SK-N-SH (cell line): Measurements from ENCODE around the gene NRN1L. TPM values are rescaled to one million over a fixed set of nuclear protein-coding genes. Genes with fewer than 3 reads are reported as not detected.

Source experiments
- CTCF ChIA-PET: fragments of 300-600, 350-600 bp; formaldehyde crosslinking; extraction: SDS; loops from one replicate; lab custom pipeline; 2021; lab: Yijun Ruan, JAX
- POLR2A ChIA-PET: fragments of 350-600 bp; sonication (Branson Sonifier 250); formaldehyde crosslinking; extraction: SDS; loops from one replicate; lab custom pipeline; 2020; ENCODE audit warnings: antibody characterized with exemption, inconsistent platforms; lab: Yijun Ruan, JAX
- DNase-seq: peaks from one replicate; pipeline ENCODE4 v3.0.0; 2012
- H2AFZ ChIP-seq: fragments of 200-600 bp; sonication (generic); 2 replicates; pipeline ENCODE4 v1.8.1; 2016; ENCODE audit warnings: antibody characterized with exemption, mild to moderate bottlenecking, low read depth
- H3F3A ChIP-seq: fragments of 200-600 bp; sonication (generic); replicated peaks from 2 replicates; pipeline ENCODE3; 2016; ENCODE audit warnings: antibody characterized with exemption, mild to moderate bottlenecking; ENCODE audit not compliant: insufficient read depth
- H3K27ac ChIP-seq, 2 experiments: fragments of 200-500 bp in 1 of 2; fragments of 200-600 bp in 1 of 2; sonication (Bioruptor generic) in 1 of 2; sonication (generic), shearing (Covaris generic) in 1 of 2; 2 replicates each; pipeline versions ENCODE4 v1.5.1 to v1.6.1; 2014 to 2016; ENCODE audit warnings: low read depth in 2 of 2, inconsistent platforms in 1 of 2, low read length in 1 of 2, mild to moderate bottlenecking in 1 of 2, mixed read lengths in 1 of 2
- H3K27me3 ChIP-seq: fragments of 200-600 bp; sonication (generic), shearing (Covaris generic); 2 replicates; pipeline ENCODE4 v1.6.1; 2016; ENCODE audit warnings: mixed run types; ENCODE audit not compliant: insufficient read depth
- H3K36me3 ChIP-seq, 2 experiments: fragments of 200-500 bp in 1 of 2; fragments of 200-600 bp in 1 of 2; sonication (Bioruptor generic) in 1 of 2; sonication (generic) in 1 of 2; replicated peaks in 1 of 2; 2 replicates each; pipeline versions ENCODE3 to v1.5.1; 2014 to 2016; ENCODE audit warnings: low read length in 1 of 2, mild to moderate bottlenecking in 1 of 2; ENCODE audit not compliant: insufficient read depth in 2 of 2, control insufficient read depth in 1 of 2
- H3K4me1 ChIP-seq, 2 experiments: fragments of 200-500 bp in 1 of 2; fragments of 200-600 bp in 1 of 2; sonication (Bioruptor generic) in 1 of 2; sonication (generic), shearing (Covaris generic) in 1 of 2; 2 replicates each; pipeline versions ENCODE4 v1.5.1 to v1.6.1; 2014 to 2016; ENCODE audit warnings: low read depth in 1 of 2, low read length in 1 of 2, mixed run types in 1 of 2; ENCODE audit not compliant: insufficient read depth in 2 of 2, control insufficient read depth in 1 of 2
- H3K4me2 ChIP-seq: fragments of 200-600 bp; sonication (generic), shearing (Covaris generic); 2 replicates; pipeline ENCODE4 v1.6.1; 2017; ENCODE audit warnings: mixed run types
- H3K4me3 ChIP-seq, 2 experiments: fragments of 200-500 bp in 1 of 2; fragments of 200-600 bp in 1 of 2; sonication (Bioruptor generic) in 1 of 2; sonication (generic), shearing (Covaris generic) in 1 of 2; 2 replicates each; pipeline versions ENCODE4 v1.5.1 to v1.8.1; 2014 to 2016; ENCODE audit warnings: low read depth in 2 of 2, inconsistent platforms in 1 of 2, low read length in 1 of 2, mild to moderate bottlenecking in 1 of 2, mixed read lengths in 1 of 2, moderate library complexity in 1 of 2
- H3K79me2 ChIP-seq: fragments of 200-600 bp; sonication (generic); 2 replicates; pipeline ENCODE4 v1.8.1; 2017; ENCODE audit warnings: mild to moderate bottlenecking; ENCODE audit not compliant: insufficient read depth
- H3K9ac ChIP-seq: fragments of 200-600 bp; sonication (generic); 2 replicates; pipeline ENCODE4 v1.6.1; 2017; ENCODE audit warnings: mixed run types
- H3K9me2 ChIP-seq: fragments of 200-600 bp; sonication (generic); 2 replicates; pipeline ENCODE4 v1.6.1; 2017; ENCODE audit warnings: mixed run types
- H3K9me3 ChIP-seq: fragments of 200-600 bp; sonication (generic); 2 replicates; pipeline ENCODE4 v1.6.1; 2017; ENCODE audit warnings: mixed run types, mild to moderate bottlenecking, moderate library complexity
- H4K20me1 ChIP-seq: fragments of 200-600 bp; sonication (generic); 2 replicates; pipeline ENCODE4 v1.6.1; 2017; ENCODE audit warnings: mild to moderate bottlenecking, mixed run types; ENCODE audit not compliant: insufficient read depth
- CHD2 ChIP-seq: fragments of 150-350 bp; IDR thresholded peaks from 2 replicates; pipeline ENCODE4 v1.6.1; 2018; ENCODE audit warnings: low read length; ENCODE audit not compliant: partially characterized antibody
- ELF1 ChIP-seq: IDR thresholded peaks from 2 replicates; pipeline ENCODE4 v1.4.0; 2012
- EZH2phosphoT487 ChIP-seq: fragments of 200-600 bp; sonication (generic); IDR thresholded peaks from 2 replicates; pipeline ENCODE4 v1.6.1; 2017; ENCODE audit warnings: low read depth, mixed run types, mild to moderate bottlenecking, antibody characterized with exemption, moderate library complexity, borderline replicate concordance
- FOXJ3 ChIP-seq: sonication (generic); formaldehyde crosslinking; IDR thresholded peaks from 2 replicates; pipeline ENCODE4 v1.5.1; 2020; ENCODE audit warnings: mild to moderate bottlenecking, missing genetic modification reagents
- FOXM1 ChIP-seq: IDR thresholded peaks from 2 replicates; pipeline ENCODE4 v1.4.0; 2012; ENCODE audit warnings: low read depth, mild to moderate bottlenecking
- GATA2 ChIP-seq: sonication (generic); formaldehyde crosslinking; IDR thresholded peaks from 2 replicates; pipeline ENCODE4 v1.5.0; 2020; ENCODE audit warnings: mild to moderate bottlenecking, missing genetic modification reagents
- IRF3 ChIP-seq: fragments of 150-350 bp; IDR thresholded peaks from 2 replicates; pipeline ENCODE4 v1.6.1; 2016; ENCODE audit warnings: mild to moderate bottlenecking, low read depth, low read length
- JUND ChIP-seq: IDR thresholded peaks from 2 replicates; pipeline ENCODE4 v1.4.0; 2012
- MAX ChIP-seq: IDR thresholded peaks from 2 replicates; pipeline ENCODE4 v1.4.0; 2012; ENCODE audit warnings: low read depth
- MXI1 ChIP-seq: IDR thresholded peaks from 2 replicates; pipeline ENCODE4 v1.6.1; 2012; ENCODE audit warnings: mild to moderate bottlenecking, low read depth, low read length, improper control_type of control experiment
- NFIC ChIP-seq: IDR thresholded peaks from 2 replicates; pipeline ENCODE4 v1.4.0; 2012; ENCODE audit warnings: borderline replicate concordance
- PBX3 ChIP-seq: IDR thresholded peaks from 2 replicates; pipeline ENCODE4; 2012
- RCOR1 ChIP-seq: fragments of 150-350 bp; IDR thresholded peaks from 2 replicates; pipeline ENCODE4 v1.6.1; 2017; ENCODE audit warnings: antibody characterized with exemption, low read length
- SIN3A ChIP-seq: IDR thresholded peaks from 2 replicates; pipeline ENCODE4 v1.6.1; 2012; ENCODE audit warnings: low read depth, mild to moderate bottlenecking, low read length, moderate library complexity, borderline replicate concordance
- TAF1 ChIP-seq: IDR thresholded peaks from 2 replicates; pipeline ENCODE4 v1.6.1; 2012; ENCODE audit warnings: low read depth, mild to moderate bottlenecking, low read length, moderate library complexity, borderline replicate concordance
- TEAD4 ChIP-seq: IDR thresholded peaks from 2 replicates; pipeline ENCODE4 v1.4.0; 2012; ENCODE audit warnings: mild to moderate bottlenecking, borderline replicate concordance; ENCODE audit not compliant: insufficient read depth
- USF1 ChIP-seq: IDR thresholded peaks from 2 replicates; pipeline ENCODE4 v1.4.0; 2012; ENCODE audit warnings: low read depth, borderline replicate concordance
- ZBTB33 ChIP-seq: IDR thresholded peaks from 2 replicates; pipeline ENCODE4 v1.4.0; 2012; ENCODE audit warnings: low read depth, borderline replicate concordance
- WGBS: methylation state at CpG from one replicate; pipeline ENCODE4 v1.1.6; 2017; ENCODE audit warnings: low lambda C conversion rate; 5-methylcytosine and 5-hydroxymethylcytosine counted together
- polyA plus RNA-seq, 3 experiments: library from polyadenylated mRNA; depleted of rRNA; stranded (reverse); fragments of >200 nt; gene quantifications; 2 replicates each; pipeline ENCODE4 v1.2.3, GENCODE V29; 2012

Gene NRN1L
- polyA plus RNA-seq, 1 of the 3 experiments (the other 2 are of a cell fraction), result 0.41 TPM

GRCh38 chr16:67892899-67893742, 8.4 kb downstream of the NRN1L start, which contains the start of gene PSKH1 (continued):
- TF ChIP-seq SIN3A (peak; percentile 8; the same call in 1 of the 2 replicates), USF1 (no peak), GATA2 (CRISPR knock-in tag) (no peak), MAX (no peak), EZH2phosphoT487 (no peak), ZBTB33 (peak; percentile 72; the same call in 1 of the 2 replicates), CHD2 (peak; percentile 77)

- H4K20me1 ChIP-seq, result peaks cover 6% of the 10 kb centered on the region; the same call in 1 of the 2 replicates
- no peaks in the 10 kb centered on the region for H3F3A ChIP-seq
- no peak for DNase-seq
- CTCF ChIA-PET, result interaction anchor here (1.0 to 22.4 kb wide), 6 partner anchors 10 to 147 kb away, joined by 3 to 564 read pairs (median 4); partner anchors contain the start of genes CTRL, LCAT, NRN1L and NUTF2
- TF ChIP-seq PBX3 (no peak), FOXM1 (no peak), RCOR1 (no peak), SIN3A (no peak), NFIC (no peak), FOXJ3 (CRISPR knock-in tag) (no peak), TEAD4 (no peak), CHD2 (no peak), EZH2phosphoT487 (no peak), TAF1 (no peak), GATA2 (CRISPR knock-in tag) (no peak), IRF3 (no peak), JUND (no peak), USF1 (no peak), MXI1 (no peak), ELF1 (no peak)
- WGBS, result 30% methylated on average over 12 of the region's 14 CpGs
- H3K9ac ChIP-seq, result peak overlapping the region; percentile 99
- H3K4me2 ChIP-seq, result peak overlapping the region; percentile 93
- H3K4me3 ChIP-seq, result peak overlapping the region; percentile 80 to 97
- POLR2A ChIA-PET, result no interaction called here
- peak overlapping the region; percentile 82; the same call in 1 of the 2 replicates for H2AFZ ChIP-seq
- H3K4me1 ChIP-seq, result peaks cover 10 to 11% of the 10 kb centered on the region in 2 experiments; a peak in 2 of 4 replicates
- H3K9me3 ChIP-seq, result no peaks in the 10 kb centered on the region
- H3K36me3 ChIP-seq, result no peaks in the 10 kb centered on the region
- H3K9me2 ChIP-seq, result no peaks in the 10 kb centered on the region
- H3K27me3 ChIP-seq, result no peaks in the 10 kb centered on the region
- peak overlapping the region; percentile 68 to 69 for H3K27ac ChIP-seq
- peaks cover 56% of the 10 kb centered on the region for H3K79me2 ChIP-seq
Observed at GRCh38 chr16:67893743-67894399, 9.2 kb downstream of the NRN1L start.
